NCI-H2227 (cell line): ENCODE results near the gene CDK14.

ENCODE experiments used
- DNase-seq: peaks from one replicate; lab custom pipeline; 2025; ENCODE audit not compliant: unreplicated experiment; lab: John Stamatoyannopoulos, UW

CDK14 gene

DNA sequence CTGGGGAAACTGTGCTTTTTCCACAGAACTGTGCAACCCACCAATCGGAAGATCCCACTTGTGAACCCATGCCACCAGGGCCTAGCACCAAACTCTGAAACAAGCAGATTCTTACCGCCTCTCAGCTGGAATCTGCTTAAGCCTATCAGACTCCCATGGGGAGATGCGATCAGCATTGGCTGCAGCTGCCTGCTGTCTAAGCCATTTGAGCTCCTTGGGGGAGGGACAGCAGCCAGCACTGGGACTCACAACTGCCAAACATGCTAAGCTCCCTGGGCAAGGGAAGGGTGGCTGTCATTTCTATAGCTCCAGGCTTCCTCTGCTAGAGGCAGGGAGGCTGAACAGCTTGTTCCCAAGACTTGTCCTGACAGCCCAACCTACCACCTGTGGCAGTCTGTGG lies 283.8 kb downstream of the CDK14 start:
- DNase-seq, result no peak

DNA sequence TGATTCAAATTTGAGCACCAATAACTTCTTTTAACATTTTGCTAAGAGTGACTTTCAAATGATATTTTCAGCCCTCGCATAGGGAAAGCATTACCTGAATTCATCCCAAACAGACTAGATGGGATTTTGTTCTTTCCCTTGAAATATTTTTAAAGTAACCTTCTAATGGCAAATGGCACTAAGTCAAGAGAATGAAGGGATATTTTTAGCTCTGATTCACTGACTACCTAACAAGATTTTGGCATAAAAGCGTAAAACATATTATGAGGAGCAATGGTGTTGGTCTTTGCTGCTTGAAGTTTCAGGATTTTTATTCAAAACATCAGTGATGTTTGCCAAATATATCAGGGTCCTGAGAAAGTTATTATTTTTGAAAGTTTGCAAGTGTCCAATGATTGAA lies 290.3 kb downstream of the CDK14 start:
- no peak for DNase-seq

DNA sequence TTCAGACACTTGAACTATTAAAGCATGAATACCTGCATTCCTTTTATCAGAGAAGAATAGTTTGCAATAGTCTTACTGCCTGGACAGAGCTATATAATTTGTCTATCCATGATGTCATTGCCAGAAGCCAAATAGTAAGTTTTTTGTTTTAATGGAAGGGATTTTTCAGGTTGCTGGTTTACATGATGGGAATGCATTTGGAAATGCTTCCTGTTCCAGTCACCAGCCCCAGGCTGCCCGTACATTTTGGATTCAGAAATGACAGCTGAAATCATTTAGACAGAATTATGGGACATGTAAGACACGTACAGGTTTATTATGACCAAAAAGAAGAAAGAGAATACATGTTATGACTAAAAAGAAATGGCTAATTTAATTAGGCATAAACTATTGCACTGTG lies 293.1 kb downstream of the CDK14 start:
- no peak for DNase-seq

DNA sequence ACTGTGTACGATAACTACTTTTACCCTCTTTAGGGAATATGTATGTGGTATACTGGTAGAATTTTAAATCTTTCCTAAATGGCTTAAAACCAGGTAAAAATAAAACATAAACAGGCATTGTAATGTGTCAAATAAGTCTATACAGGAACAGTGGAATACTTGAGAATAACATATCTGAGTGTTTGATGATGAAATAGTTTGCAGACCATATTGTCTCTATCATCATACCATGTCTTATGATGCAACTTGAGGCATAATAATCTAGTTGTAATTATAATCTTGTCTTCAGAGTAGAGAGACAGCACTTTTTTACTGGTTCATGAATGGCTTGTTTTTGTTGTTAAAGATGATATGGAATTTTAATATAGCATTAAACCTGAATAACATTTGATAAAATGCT lies 293.5 kb downstream of the CDK14 start:
- DNase-seq, result no peak

DNA sequence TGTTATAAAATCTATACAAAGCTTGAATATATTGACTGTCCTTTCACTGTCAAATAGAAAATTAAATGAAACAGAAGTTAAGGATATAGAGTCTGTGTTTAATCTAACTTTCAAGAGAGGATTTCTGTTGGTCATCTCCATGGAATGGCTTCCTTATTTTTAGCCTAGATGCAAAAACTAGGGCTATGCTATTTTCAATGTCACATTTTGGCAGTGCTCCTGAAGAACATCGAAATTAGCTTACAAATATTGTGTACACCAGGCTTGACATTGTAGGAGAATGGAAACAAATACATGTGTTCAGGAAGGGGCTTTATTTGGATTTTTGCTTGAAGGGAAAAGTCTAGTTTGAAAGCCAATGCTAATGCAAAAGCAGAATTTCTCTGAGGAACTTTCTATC lies 295.4 kb downstream of the CDK14 start:
- no peak for DNase-seq

DNA sequence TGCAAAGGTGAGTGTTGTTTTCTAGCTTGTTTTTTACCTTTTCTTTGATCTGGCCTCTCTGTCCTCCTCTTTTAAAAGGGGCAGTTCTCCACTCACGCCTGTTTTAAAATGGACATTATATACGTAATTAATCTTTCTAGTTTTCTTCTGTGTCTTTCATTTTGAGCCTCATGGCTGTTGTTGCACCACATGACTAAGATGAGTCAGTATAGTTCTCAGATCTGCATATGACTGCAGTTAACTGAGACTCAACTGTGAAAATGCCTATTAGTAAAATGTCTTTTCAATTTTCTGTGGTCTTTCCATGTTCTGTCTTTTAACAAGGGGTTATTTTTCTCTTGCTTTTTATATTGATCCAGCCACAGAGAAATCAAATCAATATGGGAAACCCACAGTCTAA lies 296.1 kb downstream of the CDK14 start:
- no peak for DNase-seq

DNA sequence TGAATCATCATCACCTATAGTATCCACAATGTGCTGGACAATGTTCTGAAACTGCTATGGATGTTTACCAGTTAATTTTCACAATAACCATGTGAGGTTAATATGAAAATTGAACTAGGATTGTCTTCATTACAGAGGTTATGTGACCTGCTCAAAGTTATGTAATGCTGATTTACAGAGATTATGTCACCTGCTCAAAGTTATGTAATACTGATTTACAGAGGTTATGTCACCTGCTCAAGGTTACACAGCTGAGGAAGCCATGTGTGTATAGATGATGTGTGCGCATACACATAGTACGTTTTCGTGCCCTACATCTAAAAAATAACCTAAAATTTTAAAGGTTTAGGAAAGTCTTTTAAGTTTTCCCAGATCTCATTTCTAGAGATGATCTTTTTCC lies 298.0 kb downstream of the CDK14 start:
- no peak for DNase-seq

DNA sequence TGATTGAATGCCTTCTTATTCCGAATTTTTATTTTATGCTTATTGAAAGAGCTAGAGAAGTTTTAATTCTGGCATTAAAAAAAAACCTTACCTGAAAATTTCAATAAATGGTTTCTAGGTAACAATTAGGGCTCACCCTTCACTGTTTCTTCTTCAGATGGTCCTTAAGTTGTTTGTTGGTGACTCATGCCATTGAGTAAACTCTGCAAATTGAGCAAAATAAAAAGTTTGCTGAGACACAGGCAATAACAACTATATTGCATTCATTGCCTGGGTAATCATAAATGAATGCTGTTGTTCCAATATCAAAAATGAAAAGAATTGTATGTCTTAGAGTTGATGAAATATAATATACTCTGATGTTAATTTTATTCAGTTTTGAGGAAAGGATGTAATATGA lies 300.3 kb downstream of the CDK14 start:
- DNase-seq, result no peak

DNA sequence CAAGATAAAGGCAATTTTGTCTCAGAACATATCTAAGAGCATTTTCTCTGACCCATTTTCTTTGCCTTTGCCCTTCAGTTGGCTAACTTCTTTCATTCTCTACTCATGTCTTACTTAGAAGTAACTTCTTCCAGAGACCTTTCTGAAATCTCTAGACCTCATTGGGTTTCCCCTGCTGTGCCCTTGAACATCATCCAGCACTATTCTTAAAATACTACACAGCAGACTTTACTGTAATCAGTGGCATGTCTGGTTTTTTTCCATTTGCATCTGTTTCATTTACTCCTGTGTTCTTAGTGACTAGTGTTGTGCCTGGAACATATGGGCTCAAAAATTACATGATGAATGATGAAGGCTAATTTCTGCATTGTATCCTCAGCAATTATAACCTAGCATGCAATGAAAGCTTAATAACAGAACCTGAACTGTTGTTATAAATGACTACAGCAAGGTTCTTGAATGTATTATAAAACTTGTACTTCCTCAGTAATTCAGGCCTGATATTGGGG lies 301.9 kb downstream of the CDK14 start:
- no peak for DNase-seq

DNA sequence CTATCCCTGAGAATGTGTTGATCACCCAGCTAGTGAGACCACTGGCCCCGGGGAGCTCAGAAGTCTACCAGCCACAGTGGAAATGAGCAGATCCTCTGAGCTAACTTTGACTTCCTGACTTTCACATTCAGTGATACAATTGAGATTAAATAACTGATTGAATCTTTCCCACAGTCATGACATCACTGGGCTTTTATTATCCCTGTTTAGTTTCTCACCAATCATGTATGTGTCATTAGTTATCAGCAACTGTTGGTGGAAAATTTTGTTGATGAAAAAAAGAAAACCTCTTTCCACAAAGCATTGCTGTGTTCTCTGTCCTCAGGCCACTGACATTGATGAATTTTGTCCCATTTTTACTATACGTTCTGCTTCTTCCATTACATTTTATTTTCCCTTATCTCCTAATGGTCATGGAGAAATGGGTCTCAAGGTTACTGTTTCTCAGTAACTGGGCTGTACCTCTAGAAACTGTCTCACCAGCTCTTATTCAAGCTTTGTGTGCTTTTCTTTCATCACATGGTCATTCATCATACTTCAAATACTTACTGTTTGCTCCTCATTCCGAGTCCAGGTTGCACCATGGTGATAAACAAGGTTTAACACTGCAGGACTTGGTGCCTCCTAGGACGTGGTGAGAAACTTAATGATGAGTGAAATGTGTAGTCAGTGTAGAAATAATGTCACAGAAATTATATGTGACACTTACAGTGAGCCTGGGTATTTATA lies 304.7 kb downstream of the CDK14 start:
- DNase-seq, result no peak

DNA sequence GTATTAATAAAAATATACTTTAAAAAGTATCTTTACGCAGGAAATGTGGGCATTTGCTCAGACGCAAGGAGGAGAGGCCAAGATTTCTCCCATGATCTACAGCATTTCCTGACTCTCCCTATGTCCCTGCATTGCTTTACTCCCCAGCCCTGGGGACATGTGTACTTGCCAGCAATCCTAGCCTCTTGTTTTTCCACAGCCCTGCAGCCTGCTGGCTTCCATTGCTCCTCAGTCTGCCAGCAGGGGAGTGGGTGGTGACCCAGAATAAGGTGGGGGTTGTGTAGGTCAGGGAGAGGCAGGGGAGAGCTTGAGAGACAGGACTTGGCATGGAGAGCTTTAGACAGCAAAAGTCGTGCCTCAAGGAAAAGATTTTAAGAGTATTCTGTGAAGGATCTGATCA lies 307.7 kb downstream of the CDK14 start:
- DNase-seq, result no peak

DNA sequence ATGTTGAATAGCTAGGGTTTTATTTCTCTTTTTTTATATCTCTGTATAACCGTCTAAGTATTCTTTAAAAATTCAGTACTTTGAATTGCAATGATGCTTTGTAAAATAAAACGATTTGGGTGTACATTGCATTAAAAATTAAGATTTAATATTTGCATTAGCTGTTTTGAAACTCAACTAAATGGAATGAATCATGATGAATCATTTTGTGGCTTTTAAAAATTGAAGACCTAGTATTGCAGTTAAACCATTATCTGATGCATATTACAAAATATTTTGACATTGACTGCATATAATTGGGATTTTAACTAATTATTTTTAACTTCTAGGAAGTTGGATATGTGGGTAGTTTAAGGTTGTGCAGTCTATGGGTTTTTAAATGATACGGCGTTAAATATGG lies 314.0 kb downstream of the CDK14 start:
- DNase-seq, result no peak

DNA sequence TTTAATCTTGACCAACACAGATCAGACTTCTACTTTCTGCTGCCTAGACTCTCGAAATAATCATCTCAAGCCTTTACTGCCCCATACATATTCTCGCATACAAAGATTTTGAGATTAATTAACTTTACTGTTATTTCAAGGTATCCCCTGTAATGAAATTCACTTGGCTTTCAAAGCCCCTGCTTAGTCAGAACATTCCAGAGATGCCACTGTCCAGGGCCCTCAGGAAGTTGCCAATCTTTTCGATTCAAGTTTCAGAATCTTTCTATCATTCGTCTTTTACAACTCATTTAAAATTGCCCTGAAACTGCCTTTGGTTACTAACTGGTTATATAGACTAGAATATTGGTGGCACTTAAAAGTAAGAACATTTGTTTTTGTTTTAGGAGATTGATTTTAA lies 320.2 kb downstream of the CDK14 start:
- no peak for DNase-seq

DNA sequence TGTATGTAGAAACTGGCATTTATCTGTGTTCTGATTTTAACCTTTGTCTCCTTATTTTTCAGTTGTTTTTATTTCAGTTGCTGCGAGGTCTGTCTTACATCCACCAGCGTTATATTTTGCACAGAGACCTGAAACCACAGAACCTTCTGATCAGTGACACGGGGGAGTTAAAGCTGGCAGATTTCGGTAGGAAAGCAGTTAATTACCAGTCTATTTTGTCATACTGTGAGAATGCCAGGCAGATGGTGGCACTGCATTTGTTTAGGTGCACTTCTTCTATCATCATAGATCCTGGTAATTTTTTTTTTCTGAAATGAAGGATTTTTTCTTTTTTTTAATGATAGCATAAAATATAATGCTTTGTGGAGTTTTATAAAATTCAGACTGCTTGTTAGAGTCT lies 321.4 kb downstream of the CDK14 start:
- DNase-seq, result no peak

DNA sequence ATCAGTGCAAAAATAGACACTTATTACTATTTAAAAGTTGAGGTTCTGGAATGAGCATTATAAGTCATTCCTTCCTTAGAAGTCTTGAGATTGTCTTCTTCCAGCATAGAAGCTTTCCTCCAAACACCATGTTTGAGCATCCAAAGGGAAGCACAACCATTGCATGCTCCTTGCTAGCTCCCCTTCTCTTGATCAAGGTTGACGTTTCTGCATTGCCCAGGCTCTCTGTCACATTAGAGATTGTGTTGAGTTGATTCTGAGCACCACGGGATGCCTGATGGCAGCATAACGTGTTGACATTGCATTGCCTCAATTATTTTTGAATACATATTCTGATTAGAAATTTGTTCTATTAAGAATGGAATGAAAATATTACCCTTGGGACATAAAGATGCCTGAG lies 322.2 kb downstream of the CDK14 start:
- DNase-seq, result no peak

DNA sequence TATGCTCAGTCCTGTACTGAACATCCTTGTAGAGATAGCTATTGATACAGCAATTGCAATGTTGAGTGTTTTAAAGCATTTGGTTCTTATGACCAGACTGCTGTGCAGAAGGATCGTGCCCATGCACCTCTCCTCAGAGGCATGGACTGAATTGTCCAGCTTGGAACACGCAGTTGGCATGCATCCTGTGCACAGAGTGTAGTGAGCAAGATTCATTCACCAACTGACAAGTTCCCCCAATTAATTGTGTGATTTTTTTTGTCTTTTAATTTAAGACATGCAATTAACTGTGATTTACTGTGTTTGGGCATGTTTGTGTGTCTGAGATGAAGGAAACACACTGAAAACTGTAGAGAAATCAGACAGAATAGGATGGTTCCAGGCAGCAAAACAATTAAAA lies 323.7 kb downstream of the CDK14 start:
- DNase-seq, result no peak

DNA sequence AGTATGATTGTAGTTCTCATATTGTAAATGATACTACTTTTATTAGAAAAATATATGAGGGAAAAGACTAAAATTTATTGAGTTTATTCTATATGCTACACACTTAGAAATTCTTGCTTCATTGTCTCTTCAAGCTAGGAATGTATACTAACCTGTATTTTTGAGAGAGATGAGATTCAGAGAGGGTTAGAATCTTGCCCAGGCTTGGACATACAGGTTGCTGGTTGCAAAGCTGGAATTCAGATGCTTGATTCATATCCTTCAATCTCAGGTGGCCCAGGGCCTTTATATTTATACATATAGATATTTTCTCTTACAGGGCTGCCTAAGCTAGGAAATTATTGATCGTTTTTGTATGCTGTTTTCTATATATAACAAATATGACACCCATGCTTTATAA lies 324.2 kb downstream of the CDK14 start:
- no peak for DNase-seq

DNA sequence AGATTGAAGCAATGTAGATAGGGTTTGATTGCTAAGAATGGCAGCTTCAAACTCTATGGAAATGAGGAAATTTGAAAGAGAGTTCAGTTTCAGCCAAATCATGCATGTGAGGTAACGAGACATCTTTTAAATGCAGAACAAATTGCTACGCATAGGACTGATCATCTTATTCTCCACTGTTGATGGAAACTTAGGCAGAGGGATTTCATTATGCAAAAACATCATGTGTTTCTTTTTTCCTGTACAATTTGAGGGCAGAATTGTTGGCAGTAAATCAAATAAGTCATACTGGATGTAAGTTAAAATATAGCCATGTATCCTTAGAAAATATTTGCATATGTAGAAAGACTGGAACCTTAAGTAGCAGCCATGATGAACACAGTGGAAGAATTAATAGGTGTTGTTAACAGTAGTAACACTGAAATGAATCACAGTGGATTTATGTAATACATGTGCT lies 327.4 kb downstream of the CDK14 start:
- DNase-seq, result no peak

DNA sequence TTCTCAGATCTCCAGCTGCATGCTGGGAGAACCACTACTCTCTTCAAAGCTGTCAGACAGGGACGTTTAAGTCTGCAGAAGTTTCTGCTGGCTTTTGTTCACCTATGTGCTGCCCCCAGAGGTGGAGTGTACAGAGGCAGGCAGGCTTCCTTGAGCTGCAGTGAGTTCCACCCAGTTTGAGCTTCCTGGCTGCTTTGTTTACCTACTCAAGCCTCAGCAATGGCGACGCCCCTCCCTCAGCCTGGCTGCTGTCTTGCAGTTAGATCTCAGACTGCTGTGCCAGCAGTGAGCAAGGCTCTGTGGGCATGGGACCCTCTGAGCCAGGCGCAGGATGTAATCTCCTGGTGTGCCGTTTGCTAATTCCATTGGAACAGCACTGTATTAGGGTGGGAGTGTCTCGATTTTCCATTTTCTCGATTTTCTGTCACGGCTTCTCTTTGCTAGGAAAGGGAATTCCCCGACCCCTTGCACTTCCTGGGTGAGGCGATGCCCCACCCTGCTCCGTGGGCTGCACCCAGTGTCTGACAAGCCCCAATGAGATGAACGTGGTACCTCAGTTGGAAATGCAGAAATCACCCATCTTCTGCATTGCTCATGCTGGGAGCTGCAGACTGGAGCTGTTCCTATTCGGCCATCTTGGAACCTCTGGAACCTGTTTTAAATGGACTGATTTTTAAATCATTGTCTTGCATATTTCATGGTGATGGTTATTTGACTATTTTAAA lies 332.7 kb downstream of the CDK14 start:
- DNase-seq, result peak; percentile 9

DNA sequence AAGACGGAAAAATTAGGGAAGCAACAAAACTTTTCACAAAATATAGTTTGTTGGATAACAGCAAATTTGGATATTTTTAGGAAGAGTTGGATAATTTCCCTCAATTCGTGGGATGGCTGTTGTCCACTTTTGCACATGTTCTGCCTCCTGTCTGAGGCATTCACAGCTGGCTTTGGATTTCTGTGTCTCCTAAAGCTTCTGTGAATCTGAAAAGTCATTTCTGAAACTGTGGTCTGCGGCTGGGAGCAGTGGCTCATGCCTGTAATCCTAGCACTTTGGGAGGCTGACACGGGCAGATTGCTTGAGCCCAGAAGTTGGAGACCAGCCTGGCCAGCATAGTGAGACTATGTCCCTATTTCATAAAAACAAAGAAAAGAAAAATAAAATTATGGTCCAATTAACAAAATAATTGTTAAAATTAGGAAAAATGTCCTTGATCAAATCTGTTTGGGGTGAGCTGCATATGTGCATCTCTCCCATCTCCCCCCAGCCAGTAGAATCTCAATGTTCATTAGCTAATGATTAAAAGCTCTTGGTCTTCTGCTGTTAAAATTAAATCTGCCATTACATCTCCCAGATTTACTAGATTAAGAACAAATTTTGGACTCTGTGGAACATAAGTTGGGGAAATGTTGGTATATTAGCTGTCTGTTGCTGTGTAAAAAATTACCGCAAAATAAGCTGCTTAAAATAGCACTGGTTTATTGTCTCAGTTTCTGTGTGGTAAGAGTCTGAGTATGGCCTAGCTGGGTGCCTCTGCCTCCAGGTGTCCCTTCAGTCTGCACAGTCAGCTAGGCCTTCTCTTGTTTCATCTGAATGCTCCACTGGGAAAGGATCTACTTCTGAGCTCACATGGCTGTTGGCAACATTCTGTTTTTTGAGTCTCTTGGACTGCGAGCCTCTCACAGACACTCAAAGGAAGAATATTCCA lies 336.1 kb downstream of the CDK14 start:
- no peak for DNase-seq

DNA sequence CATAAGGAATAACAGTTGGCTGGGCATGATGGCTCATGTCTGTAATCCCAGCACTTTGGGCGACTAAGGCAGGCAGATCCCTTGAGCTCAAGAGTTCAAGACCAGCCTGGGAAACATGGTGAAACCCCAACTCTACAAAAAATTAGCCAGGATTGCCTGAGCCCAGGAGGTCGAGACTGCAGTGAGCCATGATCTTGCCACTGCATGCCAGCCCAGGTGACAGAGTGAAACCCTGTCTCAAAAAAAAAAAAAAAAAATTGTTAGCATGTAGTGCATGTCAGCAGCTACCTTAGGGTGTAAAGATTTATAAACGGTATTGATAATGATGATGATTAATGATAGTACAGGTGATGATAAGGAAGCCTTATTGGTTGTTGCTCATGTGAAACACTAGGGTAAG lies 336.9 kb downstream of the CDK14 start:
- no peak for DNase-seq

DNA sequence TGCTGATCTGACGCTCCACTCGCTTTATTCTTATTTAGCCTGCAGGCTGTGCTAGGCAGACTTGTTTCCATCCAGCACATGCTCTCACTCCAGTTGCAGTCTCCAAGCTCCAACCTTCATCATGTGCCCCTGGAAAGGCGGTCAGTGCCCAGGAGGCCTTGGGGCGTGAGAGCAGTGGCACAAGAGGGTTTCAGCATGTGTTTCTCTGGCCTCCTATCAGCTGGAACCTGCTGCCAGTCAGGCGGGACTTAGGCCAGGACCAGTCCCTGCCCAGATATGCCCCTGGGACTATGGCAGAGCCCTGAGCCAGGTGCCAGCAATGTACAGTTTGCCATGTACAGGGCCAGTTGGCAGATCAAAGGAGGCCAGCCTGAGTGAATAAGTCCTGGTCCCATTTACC lies 337.9 kb downstream of the CDK14 start:
- no peak for DNase-seq
